Hepatic stellate cell (primary cell): ENCODE measurements around the gene EXOG.

ENCODE experiments used
- DNase-seq: peaks from one replicate; pipeline ENCODE4 v3.0.0; 2011; ENCODE audit warnings: low spot score

EXOG gene

DNA sequence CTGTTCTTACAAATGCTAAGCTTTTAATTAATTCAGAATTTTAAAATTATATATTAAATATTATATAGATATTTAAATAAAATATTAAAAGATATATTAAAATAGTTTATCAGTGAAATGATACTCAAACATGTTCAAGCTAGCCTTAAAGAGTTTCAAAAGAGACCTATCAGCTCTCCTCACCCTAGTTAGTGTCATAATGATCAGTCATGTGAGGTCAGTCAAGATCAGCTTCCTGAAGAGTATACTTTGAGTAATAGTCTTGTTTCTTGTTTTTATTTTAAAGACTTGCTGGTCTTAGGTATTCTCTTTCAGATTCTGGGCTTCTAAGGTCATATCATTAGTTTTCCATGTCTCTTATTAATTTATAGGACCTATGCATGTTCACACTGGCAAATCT, 14.5 kb downstream of the EXOG start:
- no peak for DNase-seq

DNA sequence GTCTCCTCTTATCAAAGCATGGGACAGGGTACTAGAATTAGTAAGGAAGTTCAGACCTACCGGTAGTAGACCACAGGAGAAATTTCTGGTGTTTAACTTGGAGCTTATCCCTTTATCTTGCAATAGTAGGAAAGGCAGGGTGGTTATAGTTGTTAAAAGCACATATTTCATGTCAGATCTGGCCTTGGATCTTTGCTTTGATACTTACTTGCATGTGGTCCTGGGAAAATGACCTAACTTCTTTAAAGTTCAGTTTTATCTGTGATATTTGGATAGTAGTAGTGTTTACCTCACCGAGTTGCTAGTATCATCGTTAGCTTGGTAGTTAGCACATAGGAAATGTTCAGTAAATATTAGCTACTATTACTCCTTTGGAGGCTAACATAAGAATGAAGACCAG, 15.4 kb downstream of the EXOG start:
- no peak for DNase-seq

DNA sequence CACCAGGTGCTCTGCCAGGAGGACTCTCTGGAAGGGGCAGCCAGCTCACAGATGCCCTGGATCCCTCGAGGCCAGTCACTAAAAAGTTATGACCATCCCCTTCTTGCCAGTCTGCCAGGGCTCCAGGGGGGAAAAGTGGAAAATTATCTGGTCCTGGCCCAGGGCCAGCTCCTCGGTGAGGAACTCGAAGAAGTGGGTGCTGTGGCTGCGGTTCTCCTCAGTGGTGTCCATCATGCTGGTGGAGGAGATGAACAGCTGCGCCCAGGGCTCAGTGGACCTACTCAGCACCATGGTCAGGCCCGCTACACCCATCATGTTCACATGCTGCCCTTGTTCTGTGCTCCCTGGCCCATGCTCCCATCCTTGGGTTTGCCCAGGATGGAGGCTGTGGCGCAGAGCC, 19.2 kb downstream of the EXOG start:
- DNase-seq: no peak

DNA sequence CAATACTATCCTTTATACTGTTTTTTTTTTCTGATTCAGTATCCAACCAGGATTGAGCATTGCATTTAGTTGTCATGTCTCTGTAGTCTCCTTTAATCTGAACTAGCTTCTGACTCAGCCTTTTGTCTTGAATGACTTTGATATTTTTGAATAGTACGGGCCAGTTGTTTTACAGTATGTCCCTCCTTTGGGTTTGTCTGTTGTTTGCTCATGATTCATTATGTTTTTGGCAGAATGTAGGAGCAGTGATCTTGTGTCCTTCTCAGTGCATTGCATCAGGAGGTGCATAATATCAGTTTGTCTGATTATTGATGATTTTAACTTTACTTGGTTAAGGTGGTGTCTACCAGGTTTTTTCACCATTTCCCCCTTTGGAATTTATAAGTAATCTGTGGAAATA, 20.5 kb downstream of the EXOG start:
- DNase-seq: no peak

DNA sequence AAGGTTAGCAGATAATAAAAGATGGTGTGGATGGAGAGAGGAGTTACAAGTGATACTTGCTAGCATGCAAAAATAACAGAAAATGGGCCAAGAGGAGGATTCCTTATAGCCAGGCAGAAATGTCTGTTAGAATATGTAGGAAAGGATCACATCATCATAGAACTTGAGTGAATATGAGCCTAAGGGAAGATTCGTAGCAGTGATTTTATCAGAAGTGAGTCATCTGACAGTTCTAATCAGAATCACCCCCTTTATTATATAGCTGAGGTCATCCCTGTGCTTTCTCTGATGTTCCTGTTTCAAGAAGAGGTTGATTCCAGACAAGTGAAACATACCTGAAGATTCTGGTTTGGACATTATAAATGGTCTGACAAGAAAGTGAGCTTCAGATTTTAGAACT, 22.9 kb downstream of the EXOG start:
- no peak for DNase-seq

DNA sequence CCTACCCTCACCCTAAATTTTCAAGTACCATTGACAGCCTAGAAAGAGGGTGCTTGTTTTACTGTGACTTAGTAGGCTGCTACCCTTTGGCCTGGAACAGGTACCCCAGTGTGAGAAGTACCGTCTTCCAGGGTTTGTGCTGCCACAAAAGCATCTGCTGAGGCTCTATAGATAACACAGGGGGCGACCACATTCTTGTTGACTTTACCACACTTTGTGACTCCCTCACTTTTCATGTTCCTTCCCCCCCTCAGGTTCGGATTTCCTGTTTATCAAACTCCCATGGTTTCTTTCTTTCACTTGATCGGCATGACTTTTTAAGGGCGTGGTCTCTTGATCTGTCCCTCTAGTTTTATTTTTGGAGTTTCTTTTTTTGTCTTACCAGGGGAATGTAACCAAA, 23.5 kb downstream of the EXOG start:
- DNase-seq: no peak

DNA sequence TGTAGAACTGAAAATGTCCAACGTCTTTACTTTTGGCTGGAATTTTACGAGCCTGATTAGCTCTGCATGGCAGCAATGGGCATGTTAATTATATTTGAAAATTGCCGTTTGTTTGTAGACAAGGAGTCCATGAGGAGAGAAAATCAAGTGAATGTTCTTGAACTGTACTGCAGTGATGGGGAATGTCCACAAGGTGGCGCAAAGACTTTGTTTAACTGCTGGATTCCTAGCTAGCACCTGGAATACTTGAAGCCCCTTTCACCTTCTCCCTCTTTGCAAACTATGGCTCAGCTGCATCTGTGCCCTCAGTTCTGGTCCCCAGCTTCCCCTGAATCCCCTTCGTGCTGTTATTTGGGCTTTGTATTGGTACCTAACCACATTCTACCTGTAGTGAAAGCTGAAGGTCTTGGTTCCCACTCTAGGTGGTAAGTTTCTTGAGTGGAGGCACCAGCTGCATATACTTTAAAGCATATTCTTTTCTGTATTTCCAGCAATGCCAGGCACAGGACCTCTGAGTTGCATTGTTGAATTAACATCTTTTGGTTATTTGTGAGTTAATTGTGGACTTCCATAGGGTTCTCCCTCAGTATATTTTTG, 25.3 kb downstream of the EXOG start:
- DNase-seq: peak; percentile 50

DNA sequence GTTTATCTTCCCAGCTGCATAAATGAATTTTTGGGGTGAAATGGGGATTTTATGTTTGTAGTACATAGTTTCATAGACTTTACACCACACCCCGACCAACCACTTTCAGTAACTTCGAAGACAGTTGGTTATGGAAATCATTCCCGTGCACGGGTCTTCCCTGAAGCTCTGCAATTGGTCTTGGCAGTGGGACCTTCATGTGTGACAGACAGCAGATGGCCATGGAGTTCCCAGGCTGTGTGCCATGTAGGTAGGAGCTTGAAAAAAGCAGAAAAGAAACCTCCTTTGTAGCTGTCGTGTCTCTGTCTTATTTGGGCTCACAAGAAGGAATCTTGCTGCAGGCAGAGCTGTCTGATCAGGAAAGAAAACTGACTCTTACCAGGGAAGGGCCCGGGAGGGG, 25.9 kb downstream of the EXOG start:
- no peak for DNase-seq

DNA sequence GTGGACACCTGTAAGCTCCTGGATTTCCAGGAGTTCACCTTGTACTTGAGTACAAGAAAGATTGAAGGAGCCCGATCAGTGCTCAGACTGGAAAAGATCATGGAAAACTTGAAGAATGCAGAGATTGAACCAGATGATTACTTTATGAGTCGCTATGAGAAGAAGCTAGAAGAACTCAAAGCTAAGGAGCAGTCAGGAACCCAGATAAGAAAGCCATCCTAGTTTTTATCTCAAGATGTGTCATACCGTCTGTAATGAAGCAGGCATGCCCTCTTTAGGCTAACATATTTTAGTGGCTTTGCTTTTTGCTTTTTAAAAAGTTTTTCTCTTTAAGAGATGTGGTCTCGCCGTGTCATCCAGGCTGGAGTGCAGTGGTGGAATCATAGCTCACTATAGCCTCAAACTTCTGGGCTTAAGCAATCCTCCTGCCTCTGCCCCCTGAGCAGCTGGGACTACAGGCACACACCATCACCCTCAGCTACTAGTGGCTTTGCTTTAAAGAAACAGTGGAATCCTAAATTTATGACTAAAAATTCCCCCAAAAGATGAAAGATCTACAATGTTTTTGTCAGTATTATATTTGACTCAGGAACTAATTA, 28.1 kb downstream of the EXOG start:
- no peak for DNase-seq

DNA sequence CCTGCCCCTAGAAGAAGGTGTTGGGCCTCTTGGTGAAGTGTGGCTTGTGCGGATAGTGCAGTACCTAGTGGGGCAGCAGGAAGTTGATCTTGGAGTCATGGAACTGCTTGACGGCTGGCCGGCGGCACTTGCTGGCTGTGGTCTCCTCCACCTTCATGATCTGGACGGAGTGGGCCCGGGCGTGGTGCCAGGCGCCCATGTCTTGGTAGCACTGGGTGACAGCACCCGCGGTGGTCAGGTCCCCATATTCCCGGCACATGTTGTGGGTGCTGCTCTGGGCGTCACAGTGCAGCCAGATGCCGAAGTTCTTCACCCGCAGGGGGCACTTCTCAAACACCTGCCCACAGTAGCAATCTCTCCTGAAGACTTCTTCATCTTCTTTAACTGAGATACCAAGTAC, 30.7 kb downstream of the EXOG start:
- DNase-seq: no peak

DNA sequence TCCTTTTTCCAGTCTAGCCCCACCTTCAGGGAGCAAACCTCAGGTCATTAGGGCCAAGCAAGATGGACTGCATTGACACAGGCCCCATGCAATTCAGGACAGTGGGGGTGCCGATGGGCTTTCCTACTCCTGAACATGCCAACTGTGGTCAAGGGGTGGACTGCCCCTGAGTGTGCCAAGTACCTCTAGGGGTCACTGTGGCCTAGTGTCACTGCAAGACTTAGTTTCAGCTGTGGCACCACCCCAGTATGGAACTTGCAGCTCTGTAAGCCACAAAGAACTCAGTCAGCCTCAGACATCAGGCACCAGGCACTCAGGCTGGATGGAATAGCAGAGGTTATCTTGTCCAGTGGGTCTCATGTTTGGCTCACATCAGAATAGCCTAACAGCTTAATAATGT, 32.3 kb downstream of the EXOG start:
- no peak for DNase-seq

DNA sequence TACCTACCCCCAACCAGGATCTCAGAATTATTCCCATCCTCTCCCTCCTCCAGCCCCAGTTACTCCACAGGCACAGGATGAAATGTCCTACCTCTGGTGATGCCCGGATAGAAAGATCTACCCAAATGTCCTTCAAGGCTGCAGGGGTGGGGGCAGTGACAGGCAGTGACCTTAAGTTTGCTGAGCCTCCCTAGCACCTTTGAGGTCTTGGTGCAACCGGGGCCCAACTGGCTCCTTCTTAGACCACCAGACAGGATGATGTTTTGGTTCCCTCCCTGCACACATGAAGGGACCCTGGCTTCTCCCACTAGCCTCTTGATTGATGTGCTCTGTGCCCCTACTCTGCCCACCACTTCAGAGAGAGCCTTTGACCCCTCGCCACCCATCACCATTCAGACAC, 36.4 kb downstream of the EXOG start:
- DNase-seq: no peak

DNA sequence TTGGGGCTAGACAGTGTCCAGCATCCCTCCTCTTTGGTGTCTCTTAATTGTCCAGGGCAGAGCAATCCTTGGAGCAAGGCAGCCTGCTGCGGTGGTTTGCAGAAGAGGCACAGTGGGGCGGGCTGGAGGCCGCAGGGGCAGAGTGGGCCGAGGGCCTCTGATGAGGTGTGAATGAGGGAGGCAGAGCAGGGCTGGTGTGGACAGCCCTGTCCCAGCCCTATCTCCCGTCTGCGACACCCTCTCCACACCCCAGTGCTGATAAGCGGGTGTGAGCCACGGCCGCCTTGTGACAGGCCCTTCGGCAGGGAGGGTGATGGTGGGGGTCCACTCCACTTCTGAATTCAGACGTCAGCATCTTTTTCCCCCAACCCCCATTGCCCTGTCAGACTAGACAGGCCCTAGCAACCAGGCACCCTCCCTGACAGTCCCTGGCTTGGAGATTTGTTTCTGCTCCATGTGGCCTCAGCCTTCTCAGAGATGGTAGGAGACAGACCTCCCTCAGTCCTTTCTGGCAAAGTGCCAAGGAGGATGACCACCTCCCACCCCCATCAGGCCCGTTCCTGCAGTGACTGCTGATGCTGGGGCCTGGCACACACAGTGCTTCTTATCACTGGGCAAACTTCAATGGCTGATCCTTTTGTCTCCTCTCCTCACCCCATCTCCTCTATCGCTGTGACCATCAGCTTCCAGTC, 37.3 kb downstream of the EXOG start:
- DNase-seq: no peak

DNA sequence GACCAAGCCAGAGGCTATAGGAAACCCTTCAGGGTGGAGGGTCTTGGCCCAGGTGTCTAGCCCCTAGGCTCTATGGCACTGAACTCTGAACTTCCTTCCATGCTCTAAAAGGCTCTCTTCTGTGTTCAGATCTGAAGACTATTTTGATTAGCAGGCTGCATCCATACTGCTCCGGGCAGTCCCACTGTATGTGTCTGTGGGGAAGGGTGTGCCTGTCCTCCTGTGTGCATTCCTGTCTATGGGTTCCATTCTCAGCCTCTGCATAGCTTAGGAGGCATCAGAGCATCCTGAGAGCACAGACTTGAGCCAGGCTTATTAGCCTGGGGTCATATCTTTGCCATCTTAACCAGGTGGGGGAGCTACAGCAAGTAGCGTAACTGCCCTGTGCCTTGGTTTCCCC, 38.0 kb downstream of the EXOG start:
- DNase-seq: no peak

DNA sequence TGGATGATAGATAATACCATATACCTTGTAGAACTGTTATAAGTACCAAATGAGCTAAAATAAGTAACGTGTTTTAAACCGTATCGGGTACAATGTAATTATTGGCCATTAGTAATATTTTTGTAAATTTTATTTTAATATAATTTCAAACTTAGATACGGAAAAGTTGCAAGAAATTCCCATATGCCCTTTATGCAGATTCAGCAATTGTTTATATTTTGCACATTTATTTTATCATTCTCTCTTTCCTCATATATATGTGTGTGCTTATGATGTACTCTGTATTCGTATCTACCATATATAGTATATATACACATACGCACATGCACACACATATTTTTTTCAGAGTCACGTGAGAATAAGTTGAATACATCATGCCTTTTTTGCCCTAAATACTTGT, 38.5 kb downstream of the EXOG start:
- DNase-seq: no peak

DNA sequence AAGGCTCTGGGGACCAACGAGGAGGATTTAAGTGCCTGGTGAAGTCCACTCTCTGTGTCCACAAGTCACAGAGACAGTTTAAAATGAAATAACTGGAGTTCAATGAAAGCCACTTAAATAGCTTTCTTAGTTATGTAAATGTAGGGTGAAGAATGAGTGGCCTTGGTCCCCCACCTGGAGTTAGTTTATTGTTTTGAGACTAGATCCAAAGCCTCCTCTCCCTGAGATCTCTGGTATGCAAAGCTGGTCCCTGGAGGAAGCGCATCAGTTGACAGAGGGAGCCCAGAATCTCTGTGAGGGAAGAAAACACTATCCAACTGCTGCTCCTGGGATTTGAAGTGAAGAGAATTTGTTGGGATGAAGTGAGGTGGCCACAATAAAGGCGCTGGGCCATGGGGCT, 40.5 kb downstream of the EXOG start:
- DNase-seq: no peak

DNA sequence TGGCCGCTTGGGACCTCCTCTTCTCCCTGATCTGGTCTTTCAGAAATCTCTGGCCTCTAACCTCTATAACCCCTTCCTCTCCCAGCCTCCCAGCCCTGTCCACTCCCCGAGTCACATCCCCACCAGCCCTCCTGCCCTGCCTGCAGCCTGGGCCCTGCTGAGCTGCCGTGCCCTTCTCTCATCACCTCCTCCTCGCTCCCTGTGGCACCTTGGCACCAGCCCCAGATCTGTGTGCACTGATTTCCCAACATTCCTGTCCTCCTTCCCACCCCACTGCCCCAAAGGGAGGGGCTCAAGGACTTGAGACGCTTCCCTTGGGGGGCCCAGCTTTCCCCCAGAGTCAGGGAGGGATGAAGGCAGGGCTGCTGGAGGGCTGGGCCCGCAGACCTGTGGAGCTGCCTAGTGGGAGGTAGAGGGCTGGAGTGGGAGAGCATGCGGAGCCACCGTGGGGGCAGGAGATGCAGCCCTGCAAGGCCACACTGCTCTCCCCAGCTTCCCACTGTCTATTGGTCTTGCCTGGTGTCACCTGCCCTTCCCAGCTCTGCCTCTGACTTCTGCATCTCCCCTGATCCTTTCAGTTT, 42.7 kb downstream of the EXOG start:
- DNase-seq: no peak

DNA sequence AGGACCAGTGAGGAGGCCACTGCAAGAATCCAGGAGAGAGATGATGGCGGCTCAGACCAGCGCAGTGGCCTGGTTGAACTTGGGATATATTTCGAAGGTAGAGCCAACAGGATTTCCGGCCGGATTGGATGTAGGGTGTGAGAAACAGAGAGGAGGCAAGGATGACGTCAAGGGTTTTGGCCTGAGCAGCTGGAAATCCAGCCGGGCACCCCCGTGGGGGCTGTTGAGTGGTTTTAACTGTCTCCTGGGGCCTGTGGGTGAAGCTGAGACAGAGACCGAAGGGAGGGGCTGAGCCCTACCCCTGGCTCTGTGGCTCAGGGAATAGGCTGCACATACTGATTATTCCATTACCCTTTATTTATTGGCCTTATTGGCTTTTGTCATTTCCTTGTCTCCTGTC, 45.7 kb downstream of the EXOG start:
- DNase-seq: no peak

DNA sequence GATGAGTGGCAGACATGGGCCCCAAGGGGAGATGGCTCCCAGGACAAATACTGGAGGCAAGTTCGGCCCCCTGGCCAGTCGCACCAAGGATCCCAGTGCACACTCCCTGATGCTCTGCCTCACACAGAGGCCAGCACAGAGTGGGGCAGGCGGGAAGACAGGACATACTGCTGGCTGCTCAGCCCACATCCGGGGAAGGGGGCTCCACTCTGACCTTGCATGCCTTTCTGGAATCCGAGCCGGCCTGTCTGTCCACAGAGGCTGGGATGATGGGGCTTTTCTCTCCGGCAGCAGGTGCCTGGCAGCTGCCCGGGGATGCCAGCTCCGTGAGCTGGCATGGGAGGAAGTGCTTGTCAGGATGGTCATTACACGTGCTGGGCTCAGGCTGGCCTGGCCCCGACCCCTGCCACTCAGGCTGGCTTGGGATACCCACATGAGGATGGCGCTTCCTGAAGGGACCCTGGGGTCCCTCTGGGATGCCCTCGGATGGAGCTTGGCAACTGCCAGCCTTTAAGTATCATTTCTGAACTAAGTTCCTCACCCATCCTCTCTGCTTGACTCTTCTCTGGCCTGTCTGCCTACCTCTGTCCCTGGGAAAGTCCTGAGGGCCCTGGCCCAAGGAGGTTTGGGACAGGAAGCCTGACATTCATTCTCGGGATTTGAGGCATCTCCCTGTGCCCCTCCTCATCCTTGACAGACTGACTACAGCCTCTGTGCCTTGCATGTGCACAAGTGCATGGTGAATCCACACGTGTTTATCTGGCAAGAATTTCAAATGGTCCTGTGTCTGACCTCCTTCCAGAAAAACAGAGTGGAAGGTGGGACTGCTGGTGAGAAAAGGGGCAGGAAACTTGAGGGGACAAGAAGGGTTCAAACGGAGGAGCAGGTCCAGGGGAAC, 46.5 kb downstream of the EXOG start:
- DNase-seq: no peak

DNA sequence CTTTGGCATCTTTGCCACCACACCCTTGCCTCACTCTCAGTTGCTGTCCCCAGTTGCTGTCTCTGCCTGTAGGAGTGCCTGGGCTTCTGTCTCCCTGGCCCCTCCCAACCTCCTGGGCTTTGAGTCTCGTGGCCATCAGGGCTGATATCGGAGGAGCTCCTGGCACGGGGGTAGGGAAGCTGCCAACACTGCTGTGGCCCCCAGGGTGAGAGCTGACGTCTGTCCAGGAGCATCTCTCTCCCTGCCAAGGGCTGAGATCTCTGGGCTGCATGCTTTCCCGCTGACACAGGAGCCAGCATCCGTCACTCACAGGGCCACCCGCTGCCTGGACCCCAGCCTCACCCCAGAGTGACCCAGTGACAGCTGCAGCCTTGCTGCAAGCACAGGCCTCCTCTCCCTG, 47.4 kb downstream of the EXOG start:
- DNase-seq: no peak

DNA sequence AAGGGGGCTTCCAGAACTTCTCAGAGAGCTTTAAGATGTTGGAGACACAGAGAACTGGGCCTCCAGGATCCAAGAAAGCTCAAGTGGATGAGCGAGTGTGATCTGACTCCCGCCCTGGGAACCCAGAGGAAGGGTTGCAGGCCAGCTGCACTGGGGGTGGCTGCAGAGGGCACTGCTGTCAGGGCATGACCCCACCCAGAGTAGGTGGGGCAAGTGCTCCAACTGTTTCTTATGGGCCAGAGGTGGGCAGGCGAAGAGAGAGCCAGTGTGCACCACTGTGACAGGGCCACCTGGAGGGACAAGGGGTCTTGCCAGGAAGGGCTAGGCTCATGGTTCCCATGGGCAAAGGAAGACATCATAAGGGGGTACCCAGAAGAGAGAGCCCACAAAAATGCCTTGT, 48.8 kb downstream of the EXOG start:
- no peak for DNase-seq

DNA sequence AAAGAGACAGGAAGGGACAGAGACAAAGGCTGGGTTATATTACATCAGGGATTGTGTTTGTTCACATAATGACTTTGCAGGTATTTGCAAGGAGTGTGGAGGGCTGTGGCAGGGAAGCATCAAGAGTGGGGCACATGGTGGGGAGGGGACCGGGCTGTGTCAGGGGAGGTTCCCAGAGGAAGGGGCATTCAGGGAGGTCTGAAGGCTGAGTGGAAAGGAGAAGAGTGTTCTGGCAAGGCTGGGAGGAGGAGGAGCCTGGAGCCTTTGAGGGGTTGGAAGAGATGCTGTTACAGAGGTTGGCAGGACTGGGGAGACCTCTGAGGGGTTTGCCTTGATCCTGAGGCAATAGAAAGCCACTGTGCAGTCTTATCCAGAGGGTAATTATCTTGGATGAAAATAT, 49.4 kb downstream of the EXOG start:
- no peak for DNase-seq

DNA sequence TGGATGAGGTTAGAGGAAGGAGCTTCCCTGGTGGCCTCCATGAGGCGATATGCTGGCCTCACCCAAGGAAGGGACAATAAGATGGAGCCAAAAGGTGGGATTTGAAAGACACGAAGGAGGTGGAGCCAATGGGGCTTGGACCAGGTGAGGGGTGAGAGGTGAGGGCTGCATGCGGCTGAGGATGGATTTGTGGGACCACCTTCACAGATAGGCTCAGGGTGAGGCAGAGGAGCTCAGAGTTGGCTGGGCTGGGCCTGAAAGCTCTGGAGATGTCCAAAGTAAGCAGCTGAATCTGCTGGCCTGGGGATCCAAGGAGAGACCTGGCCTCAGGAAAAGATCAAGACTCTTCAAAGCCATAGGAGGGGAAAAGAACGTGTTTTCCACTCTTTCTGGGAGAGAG, 49.8 kb downstream of the EXOG start:
- no peak for DNase-seq
